ENCODE results near the gene MFN2.

The MFN2 gene

GRCh38 chr1:12052008-12052573, 71.8 kb downstream of the MFN2 start:
- DNase-seq (ENCODE audit: low spot score): peak; percentile 86
- TF ChIP-seq CTCF (IDR thresholded peaks at IDR 0.05; ENCODE audit: borderline replicate concordance, control extremely low read depth, extremely low read depth, insufficient read depth, missing control alignments): no peak
- in situ Hi-C loops (cut with MboI; ENCODE audit: low sequenced_read_pairs, unreplicated experiment): no loop called here

- in situ Hi-C loops (cut with MboI; ENCODE audit: low sequenced_read_pairs, unreplicated experiment): no loop called here
- TF ChIP-seq CTCF (IDR thresholded peaks at IDR 0.05; ENCODE audit: borderline replicate concordance, control extremely low read depth, extremely low read depth, insufficient read depth, missing control alignments): no peak
- DNase-seq (ENCODE audit: low spot score): no peak
Observed at GRCh38 chr1:12052997-12053686, 72.9 kb downstream of the MFN2 start.

- in situ Hi-C loops (cut with MboI; ENCODE audit: low sequenced_read_pairs, unreplicated experiment): no loop called here
- no peak for TF ChIP-seq CTCF (IDR thresholded peaks at IDR 0.05; ENCODE audit: borderline replicate concordance, control extremely low read depth, extremely low read depth, insufficient read depth, missing control alignments)
- peak; percentile 74 for DNase-seq (ENCODE audit: low spot score)
Observed at GRCh38 chr1:12053752-12054548, 73.7 kb downstream of the MFN2 start.

- in situ Hi-C loops (cut with MboI; ENCODE audit: low sequenced_read_pairs, unreplicated experiment): no loop called here
- DNase-seq (ENCODE audit: low spot score): no peak
- TF ChIP-seq CTCF (IDR thresholded peaks at IDR 0.05; ENCODE audit: borderline replicate concordance, control extremely low read depth, extremely low read depth, insufficient read depth, missing control alignments): no peak
Observed at GRCh38 chr1:12055259-12055658, 75.0 kb downstream of the MFN2 start.

- no peak for TF ChIP-seq CTCF (IDR thresholded peaks at IDR 0.05; ENCODE audit: borderline replicate concordance, control extremely low read depth, extremely low read depth, insufficient read depth, missing control alignments)
- in situ Hi-C loops (cut with MboI; ENCODE audit: low sequenced_read_pairs, unreplicated experiment): no loop called here
- no peak for DNase-seq (ENCODE audit: low spot score)
Observed at GRCh38 chr1:12056331-12056841, 76.1 kb downstream of the MFN2 start.

- DNase-seq (ENCODE audit: low spot score): no peak
- TF ChIP-seq CTCF (IDR thresholded peaks at IDR 0.05; ENCODE audit: borderline replicate concordance, control extremely low read depth, extremely low read depth, insufficient read depth, missing control alignments): no peak
- in situ Hi-C loops (cut with MboI; ENCODE audit: low sequenced_read_pairs, unreplicated experiment): no loop called here
Observed at GRCh38 chr1:12057382-12057781, 77.1 kb downstream of the MFN2 start.

All from GM13976 (cell line).